GM12864 (cell line): ENCODE results near the gene MRPL17.
"Not testable (repeated sequence)": the region's sequence is repeated elsewhere in the genome, so short reads cannot be mapped to it uniquely, and the experiment has no call there.

Source experiments
- DNase-seq: peaks from one replicate; pipeline ENCODE4 v3.0.0-alpha.2; 2011; ENCODE audit warnings: low read depth
- H3K4me3 ChIP-seq: 2 replicates; pipeline ENCODE4 v1.5.1; 2011; ENCODE audit warnings: mild to moderate bottlenecking, low read depth, low read length, control low read depth
- TF ChIP-seq, protein P1 (sequence below): IDR thresholded peaks from 2 replicates; pipeline ENCODE4 v1.5.1; 2011; ENCODE audit warnings: low read depth, mild to moderate bottlenecking, moderate library complexity, low read length, control low read depth, inconsistent platforms; ENCODE audit errors: missing control alignments

The MRPL17 gene

DNA sequence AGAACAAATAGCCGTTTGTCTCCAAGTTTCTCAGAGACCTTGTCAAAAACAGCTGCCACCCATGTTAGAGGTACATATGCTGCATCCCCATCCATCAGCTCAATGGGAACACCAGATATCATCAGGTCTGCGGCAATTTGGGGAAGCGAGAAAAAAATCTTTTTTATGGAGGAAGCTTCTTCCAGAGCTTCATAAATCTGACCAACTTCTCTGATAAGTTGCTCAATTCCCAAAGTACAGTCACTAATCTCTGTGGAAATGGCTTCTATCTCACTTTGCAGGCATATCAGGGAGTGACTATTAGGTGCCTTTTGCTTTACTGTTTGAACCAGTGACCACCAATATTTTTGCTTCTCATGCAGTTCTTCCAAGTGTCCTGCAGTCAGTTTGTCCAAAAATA is 34.3 kb upstream of the MRPL17 start:
- TF ChIP-seq, protein P1, sequence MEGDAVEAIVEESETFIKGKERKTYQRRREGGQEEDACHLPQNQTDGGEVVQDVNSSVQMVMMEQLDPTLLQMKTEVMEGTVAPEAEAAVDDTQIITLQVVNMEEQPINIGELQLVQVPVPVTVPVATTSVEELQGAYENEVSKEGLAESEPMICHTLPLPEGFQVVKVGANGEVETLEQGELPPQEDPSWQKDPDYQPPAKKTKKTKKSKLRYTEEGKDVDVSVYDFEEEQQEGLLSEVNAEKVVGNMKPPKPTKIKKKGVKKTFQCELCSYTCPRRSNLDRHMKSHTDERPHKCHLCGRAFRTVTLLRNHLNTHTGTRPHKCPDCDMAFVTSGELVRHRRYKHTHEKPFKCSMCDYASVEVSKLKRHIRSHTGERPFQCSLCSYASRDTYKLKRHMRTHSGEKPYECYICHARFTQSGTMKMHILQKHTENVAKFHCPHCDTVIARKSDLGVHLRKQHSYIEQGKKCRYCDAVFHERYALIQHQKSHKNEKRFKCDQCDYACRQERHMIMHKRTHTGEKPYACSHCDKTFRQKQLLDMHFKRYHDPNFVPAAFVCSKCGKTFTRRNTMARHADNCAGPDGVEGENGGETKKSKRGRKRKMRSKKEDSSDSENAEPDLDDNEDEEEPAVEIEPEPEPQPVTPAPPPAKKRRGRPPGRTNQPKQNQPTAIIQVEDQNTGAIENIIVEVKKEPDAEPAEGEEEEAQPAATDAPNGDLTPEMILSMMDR = no peak
- H3K4me3 ChIP-seq = no peak overlapping the region
- DNase-seq = no peak

DNA sequence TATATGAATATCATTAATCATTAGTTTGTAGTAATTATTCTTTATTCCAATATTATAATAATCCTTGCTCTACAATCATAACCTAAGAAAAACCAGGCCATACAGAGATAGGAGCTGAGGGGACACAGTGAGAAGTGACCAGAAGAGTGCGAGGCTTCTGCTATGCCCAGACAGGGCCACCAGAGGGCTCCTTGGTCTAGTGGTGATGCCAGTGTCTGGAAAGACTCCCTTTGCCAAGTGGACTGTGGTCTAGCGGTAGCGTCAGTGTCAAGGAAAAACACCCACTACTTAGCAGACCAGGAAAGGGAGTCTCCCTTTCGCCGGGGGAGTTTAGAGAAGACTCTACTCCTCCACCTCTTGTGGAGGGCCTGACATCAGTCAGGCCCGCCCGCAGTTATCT is 28.4 kb upstream of the MRPL17 start:
- not testable (repeated sequence) for DNase-seq, H3K4me3 ChIP-seq
- TF ChIP-seq, protein P1 = peak; percentile 66

DNA sequence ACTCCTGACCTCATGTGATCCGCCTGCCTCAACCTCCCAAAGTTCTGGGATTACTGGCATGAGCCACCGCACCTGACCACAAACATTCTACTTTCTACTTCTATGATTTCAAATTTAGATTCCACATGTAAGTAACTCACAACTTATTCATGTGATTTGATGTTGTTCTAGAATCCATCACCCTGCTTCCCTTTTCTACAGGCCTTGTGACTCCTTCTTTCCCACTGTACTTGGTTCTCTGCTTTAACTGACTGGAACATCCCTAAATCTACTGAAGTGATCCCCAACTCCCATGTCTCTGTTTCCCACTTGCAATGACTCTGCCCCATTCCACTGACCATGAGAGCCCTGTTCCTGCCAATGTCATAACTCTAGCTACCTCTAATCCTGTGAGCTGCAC is 25.7 kb upstream of the MRPL17 start:
- TF ChIP-seq, protein P1 = no peak
- H3K4me3 ChIP-seq = no peak overlapping the region
- DNase-seq = no peak

DNA sequence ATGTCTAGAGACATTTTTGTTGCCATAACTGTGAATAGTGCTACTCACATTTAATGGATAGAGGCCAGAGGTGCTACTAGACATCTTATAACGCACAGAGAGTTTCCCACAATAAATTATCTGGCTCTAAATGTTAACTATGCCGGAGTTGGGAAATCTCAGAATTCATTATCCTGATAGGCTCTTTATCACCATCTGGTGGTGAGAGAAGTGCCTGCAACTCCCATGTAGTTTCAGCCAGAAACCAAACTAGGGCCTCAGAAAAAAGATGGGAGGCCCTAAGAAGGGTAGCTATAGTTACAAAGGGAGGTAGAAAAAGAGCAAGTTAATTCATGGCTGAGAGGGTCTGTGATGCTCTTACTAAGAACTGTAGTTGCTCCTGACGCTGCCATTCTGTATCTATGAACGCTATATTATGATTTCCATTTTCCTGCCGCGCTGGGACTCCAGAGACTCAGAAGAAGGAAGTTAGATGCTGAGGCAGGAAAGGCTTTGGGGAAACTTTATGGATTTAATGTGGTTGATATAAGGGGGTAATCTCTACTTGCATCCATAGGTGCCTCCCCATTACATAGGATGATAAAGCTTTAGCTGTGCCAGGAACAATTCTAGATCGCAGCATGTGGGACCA is 22.9 kb upstream of the MRPL17 start:
- no peak overlapping the region for H3K4me3 ChIP-seq
- no peak for DNase-seq
- TF ChIP-seq, protein P1 = peak; percentile 80

DNA sequence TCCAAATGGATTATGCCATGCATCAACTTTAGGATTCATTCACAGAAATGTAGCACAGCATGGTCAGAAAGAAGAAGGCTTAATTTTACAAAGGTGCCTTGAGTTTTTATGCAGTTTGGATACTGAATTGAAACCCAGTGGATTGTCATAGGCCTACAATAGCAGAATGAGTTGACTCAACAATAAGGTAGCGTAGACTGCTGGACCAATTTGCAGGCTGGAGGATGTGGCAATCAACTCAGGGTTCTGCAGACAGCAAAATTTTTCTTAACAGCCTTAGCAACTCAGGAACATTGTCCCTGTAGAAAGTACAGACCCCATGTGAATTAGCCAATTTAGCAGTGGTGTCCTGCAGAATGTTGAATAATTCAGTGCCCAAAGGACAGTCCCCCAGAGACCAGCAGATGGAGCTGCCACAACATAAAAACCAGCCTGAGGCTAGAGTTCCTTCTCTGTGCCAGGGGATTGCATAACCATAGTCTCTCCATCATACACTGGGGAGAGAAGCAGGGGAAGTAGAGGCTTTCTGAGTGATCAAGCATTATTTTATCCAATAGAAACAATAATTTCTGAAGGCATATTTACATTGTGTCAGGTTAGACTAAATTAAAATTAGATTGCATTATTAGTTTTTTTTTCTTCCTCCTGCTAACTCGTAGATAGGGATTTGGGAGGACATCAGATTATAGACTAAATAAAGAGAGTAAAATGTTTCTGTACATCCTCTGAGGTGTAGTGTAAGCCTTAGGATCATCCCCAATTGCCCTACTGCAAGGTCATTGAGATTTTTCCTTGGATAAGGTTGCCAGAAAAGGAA is 20.3 kb upstream of the MRPL17 start:
- DNase-seq = no peak
- TF ChIP-seq, protein P1 = peak; percentile 48
- H3K4me3 ChIP-seq = no peak overlapping the region

DNA sequence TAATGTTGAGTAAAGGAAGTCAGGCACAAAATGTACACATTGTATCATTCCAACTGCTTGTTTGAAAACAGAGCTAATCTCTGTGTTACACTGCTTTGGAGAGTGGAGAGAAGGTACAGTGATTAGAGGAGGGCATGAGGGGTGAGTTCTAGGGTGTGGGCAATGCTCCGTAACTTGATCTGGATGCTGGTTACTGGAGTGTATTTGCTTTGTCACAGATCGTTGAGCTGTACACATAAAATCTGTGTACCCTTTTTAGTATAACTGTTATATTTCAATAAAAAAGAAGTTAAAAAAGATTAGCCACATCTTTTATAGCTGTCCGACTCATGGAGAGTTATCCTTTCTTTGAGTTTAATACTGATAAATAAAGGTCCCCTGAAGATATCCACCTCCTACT is 18.8 kb upstream of the MRPL17 start:
- DNase-seq, H3K4me3 ChIP-seq: not testable (repeated sequence)

DNA sequence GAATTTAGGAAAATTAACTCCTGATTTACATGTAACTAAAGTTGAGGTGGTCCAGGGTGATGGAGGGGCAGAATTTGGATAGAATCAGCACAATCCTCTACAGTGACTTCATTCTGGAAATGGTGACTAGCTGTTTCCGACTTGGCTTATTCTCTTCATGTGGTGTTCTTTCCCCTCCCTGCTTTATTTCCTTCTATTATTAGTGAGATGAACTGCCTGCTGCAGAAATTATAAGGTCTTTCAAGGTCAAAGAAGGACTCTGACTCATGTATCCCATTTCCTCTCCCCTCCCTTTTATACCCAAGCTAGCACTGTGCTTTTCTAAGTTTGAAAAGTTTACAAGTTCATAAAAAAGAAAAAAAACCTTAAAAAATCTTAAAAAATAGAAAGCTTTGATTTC is 12.2 kb upstream of the MRPL17 start:
- no peak overlapping the region for H3K4me3 ChIP-seq
- DNase-seq = no peak
- TF ChIP-seq, protein P1 = no peak
